Measurements from ENCODE around the gene GALNT13. TPM values are rescaled to one million over a fixed set of nuclear protein-coding genes. Genes with fewer than 3 reads are reported as not detected.

GALNT13 gene
- total RNA-seq, 2 experiments from 2014 or later = not detected

- TF ChIP-seq CTCF (IDR thresholded peaks at IDR 0.05) = no peak
- no peak overlapping the region for H3K4me3 Mint-ChIP-seq
- intact Hi-C loops (cut with DNase I, micrococcal nuclease) = no loop called here
- Histone ChIP-seq H3K36me3 (ENCODE audit: insufficient read depth, low read length) (no peaks in the 10 kb centered on the region), H3K4me1 (ENCODE audit: insufficient read depth, low read length) (no peaks in the 10 kb centered on the region), H3K27me3 (ENCODE audit: control insufficient read depth in 1 of 2, insufficient read depth in 2 of 2, low read length in 2 of 2) (no peaks in the 10 kb centered on the region), H3K9me3 (ENCODE audit: control insufficient read depth in 1 of 2, insufficient read depth in 1 of 2, low read length in 2 of 2) (peaks cover 0 to 8% of the 10 kb centered on the region in 2 experiments), H3K27ac (ENCODE audit: low read depth in 1 of 2, low read length in 2 of 2) (no peak overlapping the region), H3K4me3 (ENCODE audit: low read length) (no peak overlapping the region)
- POLR2A ChIA-PET = no interaction called here
- H3K9me3 Mint-ChIP-seq = peaks cover 2% of the 10 kb centered on the region
- ATAC-seq (ENCODE audit: poor library complexity) (no peak), DNase-seq (no peak)
- H3K4me1 Mint-ChIP-seq (ENCODE audit: low read depth) = no peaks in the 10 kb centered on the region
- H3K36me3 Mint-ChIP-seq (ENCODE audit: low read depth) = no peaks in the 10 kb centered on the region
- no peak overlapping the region for H3K27ac Mint-ChIP-seq
- H3K27me3 Mint-ChIP-seq = no peaks in the 10 kb centered on the region
- CTCF ChIA-PET = no interaction called here
Observed at GRCh38 chr2:154203902-154204301, 332.2 kb downstream of the GALNT13 start.

- Histone ChIP-seq H3K27me3 (ENCODE audit: control insufficient read depth in 1 of 2, insufficient read depth in 2 of 2, low read length in 2 of 2) (no peaks in the 10 kb centered on the region), H3K4me3 (ENCODE audit: low read length) (no peak overlapping the region), H3K4me1 (ENCODE audit: insufficient read depth, low read length) (no peaks in the 10 kb centered on the region), H3K9me3 (ENCODE audit: control insufficient read depth in 1 of 2, insufficient read depth in 1 of 2, low read length in 2 of 2) (peaks cover 0 to 8% of the 10 kb centered on the region in 2 experiments), H3K27ac (ENCODE audit: low read depth in 1 of 2, low read length in 2 of 2) (no peak overlapping the region), H3K36me3 (ENCODE audit: insufficient read depth, low read length) (no peaks in the 10 kb centered on the region)
- Mint-ChIP-seq H3K4me3 (no peak overlapping the region), H3K9me3 (peaks cover 4% of the 10 kb centered on the region), H3K4me1 (ENCODE audit: low read depth) (no peaks in the 10 kb centered on the region), H3K36me3 (ENCODE audit: low read depth) (no peaks in the 10 kb centered on the region), H3K27ac (no peak overlapping the region), H3K27me3 (no peaks in the 10 kb centered on the region)
- ChIA-PET POLR2A (no interaction called here), CTCF (no interaction called here)
- no peak for TF ChIP-seq CTCF (IDR thresholded peaks at IDR 0.05)
- ATAC-seq (ENCODE audit: poor library complexity) = no peak
- DNase-seq = no peak
- intact Hi-C loops (cut with DNase I, micrococcal nuclease) = no loop called here
Observed at GRCh38 chr2:154207288-154208047, 335.7 kb downstream of the GALNT13 start.

DNA sequence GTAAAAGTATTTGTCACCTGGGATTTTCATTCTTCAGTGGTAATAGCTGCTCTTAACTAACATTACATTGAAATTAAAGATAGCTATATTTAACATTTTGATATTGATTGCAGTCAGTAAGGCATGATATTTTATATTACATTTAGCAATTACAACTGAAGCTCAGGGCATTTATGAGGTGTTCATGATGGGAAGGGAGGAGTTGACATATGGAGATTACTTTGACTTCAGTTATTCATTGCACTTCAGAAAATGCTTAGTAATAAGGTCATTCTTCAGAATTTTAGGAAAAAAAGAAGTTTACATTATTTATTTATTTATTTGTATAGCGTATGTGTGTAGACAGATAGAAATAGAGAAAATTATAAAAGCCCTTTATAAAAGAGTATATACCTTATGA lies 352.0 kb downstream of the GALNT13 start:
- ChIA-PET CTCF (no interaction called here), POLR2A (no interaction called here)
- Mint-ChIP-seq H3K36me3 (ENCODE audit: low read depth) (no peaks in the 10 kb centered on the region), H3K9me3 (no peaks in the 10 kb centered on the region), H3K4me1 (ENCODE audit: low read depth) (no peaks in the 10 kb centered on the region), H3K4me3 (no peak overlapping the region), H3K27me3 (no peaks in the 10 kb centered on the region), H3K27ac (no peak overlapping the region)
- ATAC-seq (ENCODE audit: poor library complexity) (no peak), DNase-seq (no peak)
- no peaks in the 10 kb centered on the region for H3K9me3 ChIP-seq (ENCODE audit: control insufficient read depth in 1 of 2, insufficient read depth in 1 of 2, low read length in 2 of 2)
- no peak for TF ChIP-seq CTCF (IDR thresholded peaks at IDR 0.05)
- no peaks in the 10 kb centered on the region for H3K27me3 ChIP-seq (ENCODE audit: control insufficient read depth in 1 of 2, insufficient read depth in 2 of 2, low read length in 2 of 2)
- no peaks in the 10 kb centered on the region for H3K4me1 ChIP-seq (ENCODE audit: insufficient read depth, low read length)
- intact Hi-C loops (cut with DNase I, micrococcal nuclease) = no loop called here
- no peak overlapping the region for H3K27ac ChIP-seq (ENCODE audit: low read depth in 1 of 2, low read length in 2 of 2)
- H3K36me3 ChIP-seq (ENCODE audit: insufficient read depth, low read length) = no peaks in the 10 kb centered on the region
- no peak overlapping the region for H3K4me3 ChIP-seq (ENCODE audit: low read length)
